Jurkat, Clone E6-1 (cell line): Measurements from ENCODE around the gene ALKBH1.
"Not testable (repeated sequence)": the region's sequence is repeated elsewhere in the genome, so short reads cannot be mapped to it uniquely, and the experiment has no call there.

Source experiments
- DNase-seq: peaks from one replicate; pipeline ENCODE4 v3.0.0-alpha.2; 2011; ENCODE audit warnings: low read depth, low spot score
- H3K4me3 ChIP-seq: 2 replicates; pipeline ENCODE4 v1.5.1; 2011; ENCODE audit warnings: mild to moderate bottlenecking, low read length, control low read depth, moderate library complexity

ALKBH1 gene

DNA sequence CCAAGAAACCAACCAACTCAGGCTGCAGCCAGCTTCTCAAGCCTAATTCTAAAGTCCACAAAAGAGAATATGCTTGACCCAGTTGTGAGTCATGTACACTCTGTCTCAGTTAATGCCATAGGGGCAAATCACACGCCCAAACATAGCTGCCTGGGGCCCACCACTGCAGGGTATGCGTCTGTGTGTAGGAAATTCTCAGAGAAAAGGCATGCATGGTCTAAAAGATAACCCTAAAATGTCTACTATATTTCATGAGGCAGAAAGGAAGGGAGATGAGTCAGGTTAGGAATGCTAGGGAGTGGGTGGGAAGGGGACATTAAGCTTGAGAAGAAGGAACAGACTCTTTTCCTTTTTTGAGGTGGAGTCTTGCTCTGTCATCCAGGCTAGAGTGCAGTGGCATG is 69.1 kb downstream of the ALKBH1 start:
- DNase-seq: no peak
- H3K4me3 ChIP-seq: no peak overlapping the region

DNA sequence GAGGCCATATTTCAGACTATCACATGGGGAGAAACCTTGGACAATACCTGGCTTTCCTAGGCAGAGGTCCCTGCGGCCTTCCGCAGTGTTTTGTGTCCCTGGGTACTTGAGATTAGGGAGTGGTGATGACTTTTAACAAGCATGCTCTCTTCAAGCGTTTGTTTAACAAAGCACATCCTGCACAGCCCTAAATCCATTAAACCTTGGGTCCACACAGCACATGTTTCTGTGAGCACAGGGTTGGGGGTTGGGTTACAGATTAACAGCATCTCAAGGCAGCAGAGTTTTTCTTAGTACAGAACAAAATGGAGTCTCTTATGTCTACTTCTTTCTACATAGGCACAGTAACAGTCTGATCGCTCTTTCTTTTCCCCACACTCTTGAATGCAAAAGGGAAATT is 72.0 kb downstream of the ALKBH1 start:
- not testable (repeated sequence) for DNase-seq

DNA sequence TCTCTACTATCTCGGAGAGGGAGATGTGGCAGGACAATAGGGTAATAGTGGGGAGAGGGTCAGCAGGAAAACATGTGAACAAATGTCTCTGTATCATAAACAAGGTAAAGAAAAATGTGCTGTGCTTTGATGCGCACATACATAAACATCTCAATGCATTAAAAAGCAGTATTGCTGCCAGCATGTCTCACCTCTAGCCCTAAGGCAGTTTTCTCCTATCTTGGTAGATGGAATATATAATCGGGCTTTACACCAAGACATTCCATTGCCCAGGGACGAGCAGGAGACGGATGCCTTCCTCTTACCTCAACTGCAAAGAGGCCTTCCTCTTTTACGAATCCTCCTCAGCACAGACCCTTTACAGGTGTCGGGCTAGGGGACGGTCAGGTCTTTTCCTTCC is 72.4 kb downstream of the ALKBH1 start:
- H3K4me3 ChIP-seq, DNase-seq: not testable (repeated sequence)

More for the DNA sequence above, 72.0 kb downstream of the ALKBH1 start:
- not testable (repeated sequence) for H3K4me3 ChIP-seq

DNA sequence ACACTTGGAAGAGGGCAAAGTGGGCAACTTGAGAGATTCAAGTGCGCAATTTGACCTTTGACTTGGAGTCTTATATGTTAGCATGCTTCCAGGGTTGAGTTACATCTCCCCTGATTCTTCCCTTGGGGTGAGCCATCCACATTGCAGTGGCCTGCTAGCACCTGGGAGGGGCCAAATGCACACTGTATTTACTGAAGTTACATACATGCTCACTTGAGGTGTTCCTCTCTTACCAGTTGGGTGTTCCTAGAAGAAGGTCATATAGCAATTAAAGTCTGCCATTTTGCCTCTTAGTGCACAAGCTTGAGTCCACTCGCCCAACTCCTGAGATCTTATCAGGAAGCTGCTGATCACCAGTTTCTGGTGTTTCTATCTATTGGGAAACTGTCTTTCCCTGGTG is 77.7 kb downstream of the ALKBH1 start:
- H3K4me3 ChIP-seq: no peak overlapping the region
- DNase-seq: no peak

DNA sequence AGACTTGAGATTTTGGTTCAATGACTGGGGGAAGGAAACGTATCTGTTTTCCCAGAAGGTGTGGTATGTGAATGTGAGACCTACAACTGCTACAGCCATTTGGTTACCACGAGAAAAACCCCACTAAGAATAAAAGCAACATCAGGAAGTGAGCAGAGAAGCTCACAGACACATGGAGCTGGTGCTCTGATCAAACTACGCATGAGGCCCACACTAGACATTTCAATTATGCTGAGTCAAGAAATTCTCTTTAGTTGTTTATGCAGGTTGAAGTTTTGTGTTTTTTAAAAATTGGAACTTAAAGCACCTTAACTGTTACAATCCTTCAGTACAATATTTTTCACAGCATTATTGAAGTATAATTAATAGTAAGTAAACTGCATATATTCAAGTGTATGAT is 82.5 kb downstream of the ALKBH1 start:
- no peak overlapping the region for H3K4me3 ChIP-seq
- DNase-seq: no peak

DNA sequence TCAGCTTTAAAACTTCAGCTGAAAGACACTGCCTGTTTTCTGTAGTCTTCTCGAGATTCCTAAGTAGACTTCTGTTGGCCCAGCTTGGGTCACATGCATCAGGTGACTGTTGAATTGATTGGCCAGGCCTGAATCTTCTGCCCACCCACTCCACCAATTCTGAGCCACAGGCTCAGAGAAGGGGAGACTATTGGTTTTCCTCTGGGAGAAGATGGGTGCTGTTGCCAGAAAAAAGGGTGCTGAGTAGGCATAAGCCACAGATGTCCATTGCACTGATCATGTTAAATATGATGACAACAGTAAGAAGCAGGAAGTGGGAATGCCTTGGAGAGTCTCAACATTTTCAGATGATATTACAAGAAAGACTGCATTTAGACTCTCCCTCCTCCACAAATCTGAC is 84.6 kb downstream of the ALKBH1 start:
- H3K4me3 ChIP-seq: no peak overlapping the region
- no peak for DNase-seq
